Right hindlimb (tissue), 1 donor: ENCODE data around the gene CNOT6L.
"Not testable (repeated sequence)": the region's sequence is repeated elsewhere in the genome, so short reads cannot be mapped to it uniquely, and the experiment has no call there.

ENCODE experiments used
- DNase-seq: peaks from one replicate; pipeline ENCODE4 v3.0.0-alpha.2; 2018

CNOT6L gene

GRCh38 chr4:77818602-77819403 lies at the start of gene CNOT6L:
Gene CNOT6L (minus strand): TSS chr4:77819368. CDS start chr4:77819308, 60 bp downstream.
- peak; percentile 80 for DNase-seq

GRCh38 chr4:77865259-77865658 lies 46.1 kb upstream of the CNOT6L start:
- no peak for DNase-seq

GRCh38 chr4:77863341-77863740 lies 44.2 kb upstream of the CNOT6L start:
- not testable (repeated sequence) for DNase-seq

DNA sequence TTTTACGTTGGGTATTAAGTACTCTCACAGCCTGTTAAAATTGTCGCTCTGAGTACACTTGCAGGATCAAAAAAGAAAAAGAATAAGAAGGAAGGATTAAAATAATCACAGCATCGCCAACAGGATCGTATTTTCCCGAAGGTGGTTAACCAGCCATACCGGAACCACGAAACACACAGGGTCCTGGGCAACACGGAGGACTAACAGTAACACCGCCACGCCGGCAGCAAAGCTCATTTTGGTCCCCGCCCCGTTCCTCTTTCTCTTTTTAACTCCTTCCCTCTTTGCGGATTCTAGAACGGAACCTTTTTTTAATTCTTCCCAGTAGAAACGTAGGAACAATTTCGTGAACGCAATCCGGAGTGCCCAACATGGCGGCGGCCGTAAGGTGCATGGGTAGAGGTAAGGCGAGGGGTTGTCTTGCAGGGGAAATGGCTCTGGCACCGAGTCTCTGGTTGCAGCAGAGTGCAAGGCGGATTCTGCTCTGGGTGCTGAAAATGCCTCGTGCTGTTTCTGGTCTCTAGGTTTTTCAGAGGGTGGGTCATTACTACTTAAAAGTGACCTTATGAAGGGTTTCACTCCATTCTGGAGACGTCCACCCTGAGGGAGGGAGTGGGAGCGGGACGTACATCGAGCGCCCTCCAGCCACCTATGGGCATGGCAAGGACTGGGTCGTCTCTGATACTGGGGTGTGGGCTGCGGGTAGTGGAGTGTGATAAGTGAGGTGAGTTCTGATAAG lies 43.5 kb upstream of the CNOT6L start, which contains the start of gene MRPL1:
Gene MRPL1, plus strand, starts transcription at position 353 of the 739 bp plus-strand sequence. Its CDS starts 19 bp downstream, at position 372.
- peak; percentile 94 for DNase-seq

- DNase-seq, result no peak
Measured at GRCh38 chr4:77861495-77861894, 42.3 kb upstream of the CNOT6L start.

DNA sequence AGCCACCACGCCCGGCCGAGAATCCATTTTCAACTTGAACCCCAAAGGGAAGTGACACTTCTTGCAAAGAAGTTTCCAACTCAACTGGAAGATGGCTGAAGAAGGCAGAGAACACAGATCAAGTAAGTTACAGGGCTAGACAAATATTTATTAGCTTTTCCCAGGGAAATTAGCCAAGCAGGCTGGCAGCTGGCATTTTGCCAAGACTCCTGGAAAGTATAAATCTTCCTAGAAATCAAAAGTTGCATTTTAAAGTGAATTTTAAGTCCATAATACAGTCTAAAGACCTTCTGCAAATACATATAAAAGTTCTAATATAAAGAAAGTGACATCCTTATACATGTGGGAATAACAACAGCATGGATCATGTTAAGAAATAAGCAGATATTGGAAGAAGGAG lies 40.1 kb upstream of the CNOT6L start:
- no peak for DNase-seq

DNA sequence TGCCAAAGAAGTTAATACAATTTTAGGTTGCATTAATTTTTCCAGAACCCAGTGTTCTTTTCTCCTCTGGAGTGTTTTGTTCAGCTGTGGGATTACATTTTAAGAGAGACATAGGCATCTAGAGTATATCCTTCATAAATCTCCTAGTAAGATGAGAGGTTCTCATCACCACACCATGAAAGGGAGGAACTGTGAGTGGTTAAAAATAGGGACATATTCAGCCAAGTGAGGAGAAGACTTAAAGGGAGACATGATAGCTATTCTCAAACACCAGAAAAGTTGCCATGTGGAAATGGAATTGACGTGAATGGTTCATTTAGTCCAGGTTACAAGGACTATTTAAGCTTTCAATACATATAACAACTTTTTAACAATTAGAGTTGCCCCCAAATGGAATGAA lies 37.0 kb upstream of the CNOT6L start:
- no peak for DNase-seq

DNA sequence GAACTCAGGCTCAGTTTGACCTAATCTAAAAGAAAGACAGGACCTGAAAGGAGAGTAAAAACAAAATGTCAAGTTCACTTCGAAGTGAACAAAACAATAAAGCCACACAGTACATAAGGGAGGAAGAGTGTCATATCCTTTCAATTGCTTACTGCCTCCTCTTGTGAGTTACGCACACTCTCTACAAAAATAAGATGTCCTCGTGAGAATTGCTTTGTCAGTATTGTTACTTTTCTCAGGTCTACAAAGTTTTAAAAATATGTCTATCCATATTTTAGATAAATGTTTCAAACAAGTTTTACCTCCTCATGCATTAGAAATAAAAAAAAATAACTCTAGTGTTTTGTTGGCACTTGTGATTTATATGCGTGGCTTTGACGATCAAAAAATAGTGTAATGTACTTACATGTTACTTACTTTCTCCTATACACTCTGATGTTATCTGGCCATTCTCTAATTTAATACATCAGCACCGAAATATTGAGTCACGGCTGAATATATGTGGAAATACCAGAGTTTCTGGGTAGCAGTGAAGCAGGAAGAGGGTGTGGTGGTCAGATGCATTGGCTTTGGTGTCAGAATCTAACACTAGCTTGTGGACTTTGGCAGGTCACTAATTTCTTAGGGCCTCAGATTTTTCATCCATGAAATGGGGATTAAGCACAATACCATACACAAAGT lies 35.4 kb upstream of the CNOT6L start:
- no peak for DNase-seq

GRCh38 chr4:77852892-77853495 lies 33.8 kb upstream of the CNOT6L start:
- no peak for DNase-seq

- DNase-seq, result no peak
Measured at GRCh38 chr4:77849278-77849965, 30.3 kb upstream of the CNOT6L start.

DNA sequence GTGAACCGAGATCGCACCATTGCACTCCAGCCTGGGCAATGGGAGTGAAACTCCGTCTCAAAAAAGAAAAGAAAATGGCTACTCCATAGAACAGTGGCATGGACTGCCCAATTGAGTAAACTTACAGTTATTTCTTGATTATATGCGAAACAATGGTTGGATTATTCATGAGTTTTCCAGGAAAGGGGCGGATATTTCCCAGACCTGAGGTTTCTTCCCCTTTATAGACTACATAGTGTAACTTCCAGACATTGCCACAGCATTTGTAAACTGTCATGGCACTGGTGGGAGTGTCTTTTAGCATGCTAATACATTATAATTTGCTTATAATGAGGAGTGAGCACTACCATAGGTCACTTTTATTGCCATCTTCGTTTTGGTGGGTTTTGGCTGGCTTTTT lies 29.3 kb upstream of the CNOT6L start:
- DNase-seq, result no peak

DNA sequence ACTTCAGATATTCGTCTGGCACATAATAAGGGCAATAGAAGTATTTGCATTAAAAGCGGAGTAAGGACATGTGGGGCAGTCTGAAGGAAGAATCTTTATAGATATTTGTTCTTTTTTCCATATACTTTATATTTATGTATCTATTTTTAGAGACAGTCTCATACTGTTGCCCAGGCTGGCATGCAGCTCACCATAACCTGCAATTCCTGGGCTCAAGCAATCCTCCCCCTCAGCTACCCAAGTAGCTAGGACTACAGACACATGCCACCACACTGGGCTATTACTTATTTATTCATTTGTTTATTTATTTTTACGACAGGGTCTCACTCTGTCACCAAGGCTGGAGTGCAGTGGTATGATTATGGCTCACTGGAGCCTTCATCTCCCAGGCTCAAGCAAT lies 26.8 kb upstream of the CNOT6L start:
- DNase-seq, result no peak

DNA sequence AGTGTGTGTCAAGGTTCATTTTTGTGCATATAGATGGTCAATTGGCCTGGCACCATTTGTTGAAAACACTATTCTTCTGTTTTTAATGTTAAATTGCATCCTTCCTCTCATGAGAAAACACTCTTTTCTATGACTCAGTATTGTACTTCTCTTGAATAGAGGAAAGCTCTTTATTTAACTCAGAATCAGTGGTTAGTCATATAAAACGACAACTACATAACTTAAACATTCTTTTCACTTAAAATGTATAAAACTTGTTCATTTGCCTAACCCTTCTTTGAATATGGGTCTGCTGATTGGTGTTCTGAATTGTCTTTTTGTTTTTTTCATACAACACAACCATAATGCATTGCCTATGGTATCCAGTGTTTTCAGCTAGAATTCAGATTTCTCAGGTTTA lies 26.2 kb upstream of the CNOT6L start:
- DNase-seq, result no peak

GRCh38 chr4:77844363-77844762 lies 25.2 kb upstream of the CNOT6L start:
- DNase-seq, result no peak

DNA sequence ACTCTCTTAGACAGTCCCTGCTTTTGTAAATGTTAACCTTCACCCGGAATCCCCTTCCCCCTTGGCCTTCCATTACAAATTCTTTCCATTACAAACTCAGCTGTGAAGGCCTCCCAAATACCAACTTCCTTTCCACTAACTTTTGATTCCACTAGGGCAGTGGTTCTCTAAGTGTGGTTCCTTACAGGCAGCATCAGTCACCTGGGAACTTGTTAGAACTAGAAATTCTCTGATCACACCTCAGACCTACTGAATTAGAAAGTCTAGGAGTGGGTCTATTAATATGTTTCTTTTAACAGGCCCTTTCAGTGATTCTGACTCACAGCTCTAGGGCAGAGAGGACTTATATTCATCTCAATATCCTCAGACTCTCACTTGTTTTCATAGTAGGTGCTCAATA lies 24.5 kb upstream of the CNOT6L start:
- DNase-seq, result no peak

DNA sequence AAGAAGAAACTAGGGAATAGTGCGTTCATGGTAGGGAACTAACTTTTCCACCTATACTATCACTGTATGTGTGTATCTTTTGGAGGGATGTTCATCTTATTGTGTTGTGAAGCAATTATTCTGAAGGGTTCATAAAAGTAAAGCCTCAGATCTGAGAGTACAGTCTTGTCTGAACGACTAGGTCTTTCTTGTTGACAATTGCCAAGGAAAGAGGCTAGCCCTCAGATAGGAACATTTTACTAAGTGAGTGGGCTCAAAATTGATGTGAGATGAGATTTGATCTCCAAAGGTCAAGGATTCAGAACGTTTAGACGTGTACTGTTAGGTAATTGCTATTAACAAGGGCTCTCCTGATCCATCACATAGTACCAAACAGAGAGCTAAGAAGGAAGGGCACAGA lies 15.2 kb upstream of the CNOT6L start:
- DNase-seq, result no peak

DNA sequence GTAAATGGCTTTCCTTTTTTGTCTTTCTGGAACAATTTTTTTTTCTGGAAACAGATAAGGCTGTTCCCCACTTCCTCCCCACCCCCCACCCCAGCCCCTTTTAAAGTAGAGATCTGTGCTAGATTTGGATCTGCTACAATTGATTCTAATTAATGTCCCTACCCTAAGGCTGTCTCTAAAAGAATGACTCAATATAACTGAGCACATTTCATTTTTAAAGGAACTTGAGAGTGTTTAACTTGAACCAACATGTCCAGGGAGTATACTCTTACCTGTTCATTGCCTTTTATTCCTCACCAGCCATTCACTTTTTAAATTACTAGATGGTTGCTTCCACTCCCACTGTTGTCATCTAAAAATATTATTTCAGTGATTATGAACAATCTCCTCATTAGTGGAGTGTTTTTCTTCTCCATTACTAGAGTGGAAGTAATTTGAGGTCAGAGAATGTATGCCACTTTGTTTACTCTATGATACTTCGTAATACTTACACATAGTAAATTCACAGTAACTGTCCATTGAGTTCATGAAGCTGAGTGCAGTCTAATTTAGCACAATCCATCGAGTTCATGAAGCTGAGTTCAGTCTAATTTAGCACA lies 14.1 kb upstream of the CNOT6L start:
- no peak for DNase-seq

GRCh38 chr4:77827343-77827742 lies 8.2 kb upstream of the CNOT6L start:
- no peak for DNase-seq

DNA sequence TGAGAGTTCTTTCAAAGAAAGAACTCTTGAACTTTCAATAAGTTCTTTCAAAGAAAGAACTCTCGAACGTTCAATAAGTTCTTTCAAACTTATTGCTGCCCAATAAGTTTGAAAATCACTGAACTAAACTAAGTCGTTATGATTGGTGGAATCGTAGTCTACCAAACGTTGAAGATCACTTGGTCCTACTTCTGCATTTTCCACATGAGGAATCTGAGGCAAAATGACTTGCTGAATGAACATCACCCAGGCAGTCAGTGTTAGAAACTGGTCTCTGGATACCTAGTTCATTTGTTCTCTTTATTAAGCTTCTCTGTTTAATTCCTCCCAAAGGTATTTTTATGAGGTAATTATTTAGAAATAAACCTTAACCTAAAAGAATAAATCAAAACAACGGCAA lies 7.1 kb upstream of the CNOT6L start:
- DNase-seq, result no peak

DNA sequence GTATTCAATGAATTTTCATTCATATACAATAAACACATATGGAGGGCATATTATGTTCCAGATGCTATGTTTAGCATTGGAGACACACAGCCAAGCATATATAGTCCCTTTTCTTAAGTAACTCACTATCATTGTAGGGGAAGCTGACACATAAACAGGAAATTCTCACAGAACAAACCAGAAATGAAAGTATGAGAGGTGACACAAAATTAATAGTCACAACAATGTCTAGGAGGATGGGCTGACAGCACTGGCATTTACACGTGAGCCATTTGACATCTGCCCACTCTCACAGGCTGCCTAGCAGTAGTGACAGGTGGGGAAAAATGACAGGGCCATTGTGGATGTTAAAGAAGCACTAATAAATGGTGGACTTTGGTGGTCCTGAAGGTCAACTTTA lies 2.6 kb upstream of the CNOT6L start:
- no peak for DNase-seq

DNA sequence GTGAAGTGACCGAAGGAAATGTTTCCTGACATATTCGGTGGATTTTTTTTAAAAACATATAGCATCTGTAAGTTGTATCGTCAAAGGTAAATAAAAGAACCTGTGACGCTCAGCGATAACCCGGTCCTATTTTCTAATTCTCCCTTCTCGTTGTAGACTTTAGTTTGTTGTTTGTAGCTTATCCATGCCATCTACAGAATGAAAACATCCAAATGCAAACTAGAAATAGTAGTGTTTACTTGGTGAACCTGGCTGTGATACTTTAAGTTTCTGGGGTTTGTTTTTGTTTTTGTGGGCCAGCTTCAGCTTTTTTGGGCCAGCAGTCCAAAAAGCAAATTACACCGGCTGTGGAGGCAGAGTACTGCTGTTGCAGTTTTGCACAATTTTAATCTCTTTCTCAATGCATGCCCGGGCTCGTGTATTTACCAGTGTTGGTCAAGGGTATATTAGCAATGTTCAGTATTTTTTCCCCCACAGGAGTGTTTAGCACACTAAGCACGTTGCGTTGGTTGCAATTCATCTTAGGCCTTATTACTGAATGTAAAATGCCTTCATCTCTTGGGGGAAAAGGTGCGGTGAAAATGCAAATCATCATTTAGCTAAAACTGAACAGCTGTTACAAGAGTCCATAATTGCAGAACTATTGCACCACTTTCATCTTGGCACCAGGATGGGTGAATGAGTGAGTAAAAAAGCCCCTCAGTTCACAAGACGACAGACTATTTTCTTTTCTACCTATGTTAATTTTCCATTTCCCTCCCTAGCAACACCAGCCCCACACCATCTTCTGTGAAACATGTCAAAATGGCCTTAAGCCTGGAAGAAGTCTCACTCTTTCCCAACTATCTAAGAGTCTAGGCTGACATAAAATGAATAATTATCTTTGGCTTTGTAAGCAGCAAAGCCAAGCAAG lies 1.7 kb upstream of the CNOT6L start:
- DNase-seq, result no peak
